ENCODE measurements around the gene MYO15B. TPM values are rescaled to one million over a fixed set of nuclear protein-coding genes. Genes with fewer than 3 reads are reported as not detected.

MYO15B gene
- total and polyA plus RNA-seq, 2 donors (not counting 3 experiments of a cell fraction or from before 2014, with no cell fraction given): 10.2 to 87.8 TPM

- CTCF ChIA-PET: interaction anchor here (0.6 to 3.9 kb wide), 6 partner anchors 12 to 132 kb away, joined by 3 to 92 read pairs (median 16); partner anchors contain the start of gene SMIM5
- no peak for DNase-seq (ENCODE audit: low read depth, low spot score)
- Histone ChIP-seq H3K27me3 (ENCODE audit: control insufficient read depth in 2 of 2, insufficient read depth in 2 of 2, low read length in 2 of 2) (no peaks in the 10 kb centered on the region), H3K9me3 (replicated peaks; ENCODE audit: control insufficient read depth, insufficient read depth, low read length) (no peaks in the 10 kb centered on the region), H3K4me2 (ENCODE audit: insufficient read depth, low read length) (no peak overlapping the region), H3K9me1 (replicated peaks; ENCODE audit: control insufficient read depth, extremely low read depth, insufficient read depth, low read length) (no peaks in the 10 kb centered on the region), H4K20me1 (replicated peaks; ENCODE audit: control insufficient read depth, extremely low read depth, insufficient read depth, low read length) (no peaks in the 10 kb centered on the region), H3K4me1 (ENCODE audit: control insufficient read depth, extremely low read depth, insufficient read depth, low read length) (no peaks in the 10 kb centered on the region), H3K36me3 (ENCODE audit: control insufficient read depth in 2 of 2, extremely low read depth in 1 of 2, insufficient read depth in 2 of 2, low read length in 2 of 2) (no peaks in the 10 kb centered on the region), H2AFZ (ENCODE audit: low read depth, low read length) (no peak overlapping the region), H3K9ac (replicated peaks; ENCODE audit: extremely low read depth, insufficient read depth, low read length) (no peak overlapping the region), H3K4me3 (replicated peaks in 1 of 3; ENCODE audit: insufficient read depth in 1 of 3, low read depth in 1 of 3, low read length in 3 of 3) (no peak overlapping the region), H3K27ac (ENCODE audit: insufficient read depth, low read depth, low read length) (no peak overlapping the region), H3K79me2 (ENCODE audit: control insufficient read depth, insufficient read depth, low read length) (no peaks in the 10 kb centered on the region)
- no peak for FAIRE-seq
- POLR2A ChIA-PET: no interaction called here
- TF ChIP-seq POLR2A (IDR thresholded peaks at IDR 0.05; ENCODE audit: low read depth, low read length): no peak
- no peak for TF ChIP-seq JUN (IDR thresholded peaks at IDR 0.05; ENCODE audit: borderline replicate concordance, insufficient read depth, insufficient read length, low read depth)
- no peak for TF ChIP-seq MYC (IDR thresholded peaks at IDR 0.05; ENCODE audit: low read depth, low read length)
- TF ChIP-seq POLR2AphosphoS5 (IDR thresholded peaks at IDR 0.05; ENCODE audit: insufficient read depth, low read depth, low read length): no peak
- dilution Hi-C loops (cut with MboI; ENCODE audit: extremely low pct_ligation_motif_present, low sequenced_read_pairs) (no loop called here), intact Hi-C loops (cut with micrococcal nuclease) (no loop called here)
- BruUV-seq (replicated peaks): no TSS peak
Measured at GRCh38 chr17:75621489-75621888, 33.9 kb downstream of the MYO15B start.

GRCh38 chr17:75622076-75622475, 34.5 kb downstream of the MYO15B start:
- H3K36me3 ChIP-seq (ENCODE audit: control insufficient read depth in 2 of 2, extremely low read depth in 1 of 2, insufficient read depth in 2 of 2, low read length in 2 of 2): no peaks in the 10 kb centered on the region
- no peak overlapping the region for H3K4me3 ChIP-seq (replicated peaks in 1 of 3; ENCODE audit: insufficient read depth in 1 of 3, low read depth in 1 of 3, low read length in 3 of 3)
- H3K4me1 ChIP-seq (ENCODE audit: control insufficient read depth, extremely low read depth, insufficient read depth, low read length): no peaks in the 10 kb centered on the region
- no peak overlapping the region for H3K27ac ChIP-seq (ENCODE audit: insufficient read depth, low read depth, low read length)
- POLR2A ChIA-PET: no interaction called here
- no peak overlapping the region for H2AFZ ChIP-seq (ENCODE audit: low read depth, low read length)
- CTCF ChIA-PET: interaction anchor here (1.2 to 16.3 kb wide), 5 partner anchors 11 to 127 kb away, joined by 3 to 625 read pairs (median 34); partner anchors contain the start of gene SMIM5
- FAIRE-seq: no peak
- intact Hi-C loops (cut with micrococcal nuclease) (no loop called here), dilution Hi-C loops (cut with MboI; ENCODE audit: extremely low pct_ligation_motif_present, low sequenced_read_pairs) (no loop called here)
- no peaks in the 10 kb centered on the region for H3K27me3 ChIP-seq (ENCODE audit: control insufficient read depth in 2 of 2, insufficient read depth in 2 of 2, low read length in 2 of 2)
- no peak overlapping the region for H3K9ac ChIP-seq (replicated peaks; ENCODE audit: extremely low read depth, insufficient read depth, low read length)
- H4K20me1 ChIP-seq (replicated peaks; ENCODE audit: control insufficient read depth, extremely low read depth, insufficient read depth, low read length): no peaks in the 10 kb centered on the region
- H3K9me3 ChIP-seq (replicated peaks; ENCODE audit: control insufficient read depth, insufficient read depth, low read length): no peaks in the 10 kb centered on the region
- H3K4me2 ChIP-seq (ENCODE audit: insufficient read depth, low read length): no peak overlapping the region
- H3K9me1 ChIP-seq (replicated peaks; ENCODE audit: control insufficient read depth, extremely low read depth, insufficient read depth, low read length): no peaks in the 10 kb centered on the region
- TSS peak; percentile 8 for BruUV-seq (replicated peaks)
- no peaks in the 10 kb centered on the region for H3K79me2 ChIP-seq (ENCODE audit: control insufficient read depth, insufficient read depth, low read length)
- DNase-seq (ENCODE audit: low read depth, low spot score): no peak
- TF ChIP-seq POLR2A (IDR thresholded peaks at IDR 0.05; ENCODE audit: low read depth, low read length): no peak
- TF ChIP-seq GATA2 (IDR thresholded peaks at IDR 0.05; ENCODE audit: insufficient read depth, insufficient read length, low read depth, low read length): no peak
- TF ChIP-seq MAX (IDR thresholded peaks at IDR 0.05; ENCODE audit: insufficient read depth, insufficient read length): no peak
- TF ChIP-seq JUN (IDR thresholded peaks at IDR 0.05; ENCODE audit: borderline replicate concordance, insufficient read depth, insufficient read length, low read depth): no peak
- TF ChIP-seq FOS (IDR thresholded peaks at IDR 0.05; ENCODE audit: borderline replicate concordance, insufficient read depth, low read length): no peak
- no peak for TF ChIP-seq POLR2AphosphoS5 (IDR thresholded peaks at IDR 0.05; ENCODE audit: insufficient read depth, low read depth, low read length)
- no peak for TF ChIP-seq CTCF (IDR thresholded peaks at IDR 0.05; ENCODE audit: extremely low read depth in 1 of 2, insufficient read depth in 1 of 2, low read depth in 1 of 2, low read length in 2 of 2)
- TF ChIP-seq MYC (IDR thresholded peaks at IDR 0.05; ENCODE audit: low read depth, low read length): no peak
- TF ChIP-seq EZH2 (IDR thresholded peaks at IDR 0.05; ENCODE audit: borderline replicate concordance, low read depth, low read length, severe bottlenecking): no peak
